Iris pigment epithelial cell (primary cell): Measurements from ENCODE around the gene JAK1.
"Not testable (repeated sequence)": the region's sequence is repeated elsewhere in the genome, so short reads cannot be mapped to it uniquely, and the experiment has no call there.

ENCODE experiments used
- DNase-seq: peaks from one replicate; pipeline ENCODE4 v3.0.0-alpha.2; 2011; ENCODE audit warnings: low read depth

Gene JAK1

DNA sequence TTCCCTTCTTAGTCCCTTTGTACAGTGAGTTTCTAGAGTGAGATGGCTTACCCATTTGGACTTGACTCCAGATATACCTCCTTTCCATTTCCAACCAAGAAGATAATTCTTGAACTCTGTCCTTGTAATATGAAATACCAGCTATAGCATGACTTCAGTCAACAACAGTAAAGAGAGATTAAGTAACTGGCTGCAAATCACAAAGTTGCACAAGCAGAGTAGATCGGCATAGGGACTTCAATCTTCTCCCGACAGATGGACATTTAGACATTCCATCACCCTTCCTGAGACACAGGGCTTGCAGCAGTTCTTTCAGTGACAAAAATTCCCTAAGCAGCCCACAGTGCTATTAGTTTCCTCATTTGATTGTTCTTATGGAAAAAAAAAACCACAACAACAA is 44.6 kb downstream of the JAK1 start:
- peak; percentile 54 for DNase-seq

DNA sequence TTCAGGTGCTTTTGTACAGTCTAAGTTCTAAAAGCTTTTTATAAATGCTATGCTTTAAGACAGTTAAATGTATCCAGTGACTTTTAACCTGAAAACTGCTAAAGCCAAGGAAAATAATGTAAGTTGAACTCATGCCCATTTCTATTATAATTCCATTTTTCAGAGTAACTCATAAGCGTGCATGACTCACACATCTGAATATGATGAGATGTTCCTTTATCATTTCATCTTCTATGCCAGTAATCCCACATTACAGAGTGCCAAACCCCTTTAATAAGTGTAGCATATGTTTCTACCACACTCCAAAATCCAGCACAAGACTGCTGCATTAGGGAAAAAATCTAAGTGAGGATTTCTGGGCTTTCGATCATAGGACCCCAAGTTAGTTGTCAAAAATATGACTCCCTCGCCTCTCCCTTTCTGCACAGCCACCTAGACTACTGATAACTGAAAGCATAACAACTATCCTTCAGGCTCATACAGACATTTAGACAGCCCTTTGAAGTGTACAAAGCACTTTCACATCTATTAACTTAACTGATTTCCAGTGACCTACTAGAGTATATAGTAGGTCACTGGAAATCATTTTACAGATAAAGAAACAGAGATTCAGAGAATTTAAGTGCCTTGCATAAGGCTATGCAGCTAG is 45.3 kb downstream of the JAK1 start:
- peak; percentile 80 for DNase-seq

DNA sequence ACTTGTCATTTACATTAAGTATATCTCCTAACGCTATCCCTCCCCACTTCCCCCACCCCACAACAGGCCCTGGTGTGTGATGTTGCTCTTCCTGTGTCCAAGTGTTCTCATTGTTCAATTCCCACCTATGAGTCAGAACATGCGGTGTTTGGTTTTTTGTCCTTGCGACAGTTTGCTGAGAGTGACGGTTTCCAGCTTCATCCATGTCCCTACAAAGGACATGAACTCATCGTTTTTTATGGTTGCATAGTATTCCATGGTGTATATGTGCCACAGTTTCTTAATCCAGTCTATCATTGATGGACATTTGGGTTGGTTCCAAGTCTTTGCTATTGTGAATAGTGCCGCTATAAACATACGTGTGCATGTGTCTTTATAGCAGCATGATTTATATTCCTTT is 47.2 kb downstream of the JAK1 start:
- DNase-seq, result not testable (repeated sequence)

DNA sequence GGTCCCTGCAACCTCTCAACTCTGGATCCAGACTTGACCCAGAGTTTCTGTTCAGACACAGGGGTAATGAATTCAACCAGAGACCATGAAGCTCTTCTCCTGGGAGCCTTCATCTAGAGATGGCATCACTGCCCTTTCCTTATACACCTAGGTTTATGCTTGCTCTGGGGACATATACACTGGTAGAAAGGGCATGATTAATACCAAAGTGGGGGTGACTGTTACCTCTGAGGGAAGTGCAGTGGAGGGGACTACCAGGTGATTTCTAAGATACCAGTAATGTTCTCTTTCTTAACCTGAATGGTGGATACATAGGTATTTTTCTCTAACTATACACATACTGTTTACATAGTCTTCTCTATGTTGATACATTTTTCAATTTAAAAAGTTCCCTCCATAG is 48.4 kb downstream of the JAK1 start:
- no peak for DNase-seq

DNA sequence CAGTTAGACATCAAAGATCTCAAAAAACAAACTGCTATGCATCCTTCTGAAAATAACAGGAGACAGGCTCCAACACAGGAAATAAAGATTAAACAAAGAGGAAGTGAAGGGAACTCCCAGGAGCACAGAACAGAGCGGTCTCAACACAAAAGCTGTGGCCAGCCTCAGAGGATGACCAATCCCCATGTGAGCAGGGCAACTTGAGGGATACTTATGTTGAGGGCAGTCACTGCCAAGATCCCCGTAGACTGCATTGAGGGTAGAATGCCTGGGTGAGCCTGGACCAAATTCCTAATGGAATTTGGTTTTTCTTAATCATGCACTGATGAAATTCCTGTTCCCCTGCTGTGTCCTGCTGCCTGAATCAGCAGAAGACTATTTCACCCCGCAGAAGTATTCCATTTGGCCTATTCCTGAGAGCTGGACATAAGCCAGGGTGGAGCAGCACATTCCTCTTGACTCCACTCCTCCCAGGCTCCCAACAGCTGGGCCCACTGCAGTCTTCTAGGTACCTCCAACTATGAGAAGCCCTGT is 49.0 kb downstream of the JAK1 start:
- DNase-seq, result peak; percentile 92

DNA sequence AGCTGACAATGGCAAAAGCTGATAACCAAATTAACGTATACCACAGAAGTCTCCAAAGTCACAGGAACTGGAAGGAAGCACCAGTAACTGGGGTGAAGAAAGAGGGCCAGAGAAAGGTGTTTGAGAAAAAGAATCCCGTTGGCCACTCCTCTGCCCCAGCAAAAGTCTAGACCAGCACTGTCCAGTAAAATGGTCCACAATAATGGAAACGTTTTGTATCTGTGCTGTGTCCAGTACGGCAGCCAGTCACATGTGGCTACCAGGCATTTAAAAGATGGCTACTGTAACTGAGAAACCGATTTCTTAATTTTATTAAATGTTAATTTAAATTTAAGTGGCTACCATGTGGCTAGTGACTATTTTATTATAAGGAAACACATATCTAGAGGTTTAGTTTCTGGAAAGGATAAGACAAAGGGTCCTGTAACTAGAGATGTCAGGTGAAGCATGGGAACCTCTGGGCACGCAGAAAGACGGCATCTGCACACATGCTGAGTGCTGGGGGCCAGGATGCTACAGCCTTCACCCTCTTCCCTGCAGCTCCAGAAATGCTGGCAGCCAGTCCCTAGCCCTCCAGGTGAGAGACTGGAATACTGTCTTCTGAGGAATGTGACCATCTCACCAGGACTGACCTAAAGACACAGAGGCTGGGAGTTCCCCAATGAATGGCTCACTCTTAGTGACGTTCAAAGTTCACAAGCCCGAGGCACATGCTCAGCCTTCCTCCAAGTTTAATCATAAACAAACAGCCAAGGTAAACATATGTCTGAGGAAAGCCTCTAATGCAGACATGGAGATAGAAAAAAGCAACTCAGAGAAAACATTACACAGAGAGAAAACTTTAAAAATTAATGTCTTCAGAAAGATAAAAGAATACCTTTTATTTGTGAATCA is 50.7 kb downstream of the JAK1 start:
- DNase-seq, result peak; percentile 95

DNA sequence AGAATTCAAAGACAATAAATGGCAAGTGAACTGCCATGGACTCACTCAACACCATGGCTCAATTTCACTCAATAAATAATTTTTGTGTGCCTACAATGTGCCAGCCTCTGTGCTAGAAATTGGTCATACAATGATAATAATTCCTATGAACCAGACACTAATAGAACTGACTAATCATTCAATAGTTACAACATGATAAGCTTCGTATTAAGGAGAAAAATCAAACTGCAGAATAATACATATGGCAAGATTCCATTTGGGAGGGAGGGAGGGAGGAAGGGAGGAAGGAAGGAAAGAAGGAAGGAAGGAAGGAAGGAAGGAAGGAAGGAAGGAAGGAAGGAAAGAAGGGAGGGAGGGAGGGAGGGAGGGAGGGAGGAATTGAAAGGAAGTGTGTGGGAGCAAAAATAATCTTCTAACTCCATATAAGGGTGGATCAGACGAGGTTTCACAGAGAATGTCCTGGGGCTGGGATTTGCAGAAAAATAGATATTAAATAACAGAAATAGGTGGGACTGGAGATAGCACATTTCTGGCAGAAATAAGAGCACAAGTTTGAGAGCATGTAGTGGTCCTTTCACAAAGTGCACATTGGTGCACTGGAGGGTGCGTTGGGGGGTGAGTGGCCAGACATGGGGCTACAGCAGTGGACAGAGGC is 52.9 kb downstream of the JAK1 start:
- no peak for DNase-seq

DNA sequence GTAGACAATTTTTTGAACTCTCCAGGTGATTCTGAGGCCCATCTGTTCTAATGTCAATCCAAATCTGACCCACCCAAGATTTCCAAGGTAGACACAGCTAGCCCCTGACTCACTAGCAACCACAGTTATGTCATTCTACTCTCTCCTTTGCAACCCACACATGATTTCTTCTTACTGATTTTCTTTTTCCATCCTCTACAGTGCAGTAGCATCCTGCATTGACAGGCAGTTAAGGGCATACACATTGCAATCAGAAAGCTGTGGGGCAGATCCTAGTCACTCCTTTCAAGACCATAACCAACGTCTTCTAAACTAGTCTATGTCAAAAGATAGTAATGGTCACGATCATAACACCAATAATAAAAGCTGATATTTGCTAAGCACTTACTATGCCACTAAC is 54.2 kb downstream of the JAK1 start:
- no peak for DNase-seq

DNA sequence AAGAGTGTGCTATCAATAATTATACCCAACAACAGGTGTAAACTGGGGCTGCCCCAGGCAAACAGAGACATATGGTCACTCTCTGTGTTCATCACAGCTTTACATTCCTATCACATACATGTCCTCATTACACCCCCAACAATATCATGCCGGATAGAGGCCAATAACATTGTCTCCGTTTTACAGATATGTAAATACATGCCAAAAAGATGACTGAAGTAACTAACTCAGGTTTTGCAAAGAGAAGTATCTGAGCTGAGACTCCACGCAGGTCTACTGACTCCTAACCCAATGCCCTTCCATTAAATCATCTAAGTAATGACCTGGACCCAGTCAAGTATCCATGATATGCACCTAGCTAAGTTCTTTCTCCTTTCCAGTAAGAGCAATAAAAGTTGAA is 55.0 kb downstream of the JAK1 start:
- DNase-seq, result no peak

DNA sequence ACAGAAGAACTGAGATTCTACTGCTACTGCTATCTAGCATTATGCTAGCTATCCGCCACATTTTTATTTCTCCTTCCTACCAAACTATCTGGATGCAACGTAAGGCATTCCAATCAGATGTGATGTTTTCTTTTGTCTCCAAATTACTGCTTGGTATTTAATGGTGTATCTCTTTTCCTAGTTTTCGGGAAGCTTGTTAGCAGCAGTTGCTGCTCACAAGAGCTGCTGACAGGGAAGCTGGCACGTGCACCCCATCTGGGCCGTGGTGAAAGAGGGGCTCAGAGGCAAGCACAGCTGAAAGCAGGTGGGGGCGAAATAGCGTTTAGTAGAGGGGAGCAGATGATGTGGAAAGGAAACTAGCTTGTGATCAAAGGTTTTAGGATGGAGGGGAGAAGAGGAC is 57.3 kb downstream of the JAK1 start:
- DNase-seq, result no peak

DNA sequence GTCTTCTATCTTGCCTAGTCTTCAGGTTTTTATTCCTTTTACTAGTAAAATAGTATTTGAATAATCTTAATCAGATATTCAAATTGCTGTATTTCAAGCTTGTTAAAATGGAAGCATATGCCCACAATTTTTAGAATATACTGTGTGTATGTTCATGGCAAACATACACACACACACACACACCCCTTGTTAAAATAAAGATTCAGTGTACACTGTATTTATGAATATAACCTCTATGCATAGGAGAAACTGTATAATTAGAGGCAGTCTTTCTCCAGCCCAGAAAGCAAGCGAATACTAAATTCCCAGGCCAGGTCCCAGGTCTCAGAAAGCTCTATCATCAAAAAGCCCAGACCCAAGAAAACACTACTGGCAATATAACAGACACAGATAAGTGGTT is 57.8 kb downstream of the JAK1 start:
- no peak for DNase-seq

DNA sequence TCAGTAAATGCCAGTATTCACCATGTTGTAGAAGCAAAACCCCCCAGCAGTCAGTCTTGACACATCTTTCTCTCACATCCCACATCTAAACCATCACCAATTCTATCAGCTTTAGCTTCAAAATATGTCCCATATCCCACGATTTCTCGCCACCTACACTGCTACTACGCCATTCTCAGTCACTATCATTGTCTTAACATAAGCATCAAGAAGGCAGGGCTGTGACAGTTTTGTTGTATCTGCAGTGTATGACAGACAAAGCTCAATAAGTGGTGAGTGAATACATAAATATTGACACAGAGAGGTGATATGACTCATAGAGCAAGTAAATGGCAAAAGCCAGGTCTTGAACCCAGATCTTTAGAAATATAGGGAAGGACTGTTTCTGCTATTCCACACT is 59.9 kb downstream of the JAK1 start:
- no peak for DNase-seq

DNA sequence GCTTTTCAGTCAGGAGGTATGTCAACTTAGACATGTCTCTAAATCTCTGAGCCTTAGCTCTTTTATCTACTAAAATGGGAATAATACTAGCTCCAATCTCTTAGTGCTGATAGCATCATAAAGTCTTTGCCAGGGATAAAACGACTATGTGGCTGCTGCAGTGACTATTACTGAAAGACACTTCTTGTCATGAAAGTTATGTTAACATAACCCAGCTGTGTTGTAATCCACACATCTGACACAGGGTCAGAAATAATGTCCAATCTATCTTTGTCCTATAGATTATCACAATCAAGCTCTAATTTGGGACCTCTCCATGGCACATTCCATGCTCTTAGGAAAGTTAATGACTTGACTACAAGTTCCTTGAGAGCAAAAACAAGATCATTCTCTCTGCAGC is 62.8 kb downstream of the JAK1 start:
- DNase-seq, result no peak

DNA sequence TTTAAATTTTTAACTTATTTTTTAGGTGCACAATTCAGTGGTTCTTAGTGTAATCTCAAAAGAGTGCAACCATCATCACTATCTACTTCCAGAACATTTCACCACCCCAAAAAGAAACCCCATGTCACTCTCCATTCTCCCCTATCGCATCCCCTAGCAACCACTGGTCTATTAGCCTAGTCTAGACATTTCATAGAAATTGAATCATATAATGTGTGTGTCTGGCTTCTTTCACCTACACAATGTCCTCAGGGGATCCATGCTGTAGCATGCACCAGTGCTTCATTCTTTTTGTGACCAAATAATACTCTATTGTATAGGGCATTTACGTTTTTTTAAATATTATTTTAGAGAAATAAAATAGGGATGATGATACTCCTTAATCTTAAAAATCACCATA is 64.7 kb downstream of the JAK1 start:
- DNase-seq, result no peak

DNA sequence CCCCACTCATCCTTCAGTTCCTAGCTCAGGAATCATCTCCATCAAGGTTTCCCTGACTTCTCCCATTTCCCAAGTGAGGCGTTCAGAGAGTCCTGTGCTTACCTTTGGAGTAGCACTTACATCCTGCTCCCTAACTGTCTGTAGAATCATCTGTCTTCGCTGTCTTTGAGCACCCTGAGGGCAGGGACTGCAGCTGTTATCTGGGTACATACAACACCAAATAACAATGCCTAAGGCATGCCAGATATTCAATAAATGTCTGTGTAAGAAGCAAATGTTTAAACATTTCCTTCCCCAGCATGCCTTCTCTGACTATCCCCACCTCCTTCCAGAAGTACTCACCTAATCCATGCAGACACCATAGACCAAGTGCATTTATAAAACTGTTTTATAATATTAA is 65.4 kb downstream of the JAK1 start:
- no peak for DNase-seq

DNA sequence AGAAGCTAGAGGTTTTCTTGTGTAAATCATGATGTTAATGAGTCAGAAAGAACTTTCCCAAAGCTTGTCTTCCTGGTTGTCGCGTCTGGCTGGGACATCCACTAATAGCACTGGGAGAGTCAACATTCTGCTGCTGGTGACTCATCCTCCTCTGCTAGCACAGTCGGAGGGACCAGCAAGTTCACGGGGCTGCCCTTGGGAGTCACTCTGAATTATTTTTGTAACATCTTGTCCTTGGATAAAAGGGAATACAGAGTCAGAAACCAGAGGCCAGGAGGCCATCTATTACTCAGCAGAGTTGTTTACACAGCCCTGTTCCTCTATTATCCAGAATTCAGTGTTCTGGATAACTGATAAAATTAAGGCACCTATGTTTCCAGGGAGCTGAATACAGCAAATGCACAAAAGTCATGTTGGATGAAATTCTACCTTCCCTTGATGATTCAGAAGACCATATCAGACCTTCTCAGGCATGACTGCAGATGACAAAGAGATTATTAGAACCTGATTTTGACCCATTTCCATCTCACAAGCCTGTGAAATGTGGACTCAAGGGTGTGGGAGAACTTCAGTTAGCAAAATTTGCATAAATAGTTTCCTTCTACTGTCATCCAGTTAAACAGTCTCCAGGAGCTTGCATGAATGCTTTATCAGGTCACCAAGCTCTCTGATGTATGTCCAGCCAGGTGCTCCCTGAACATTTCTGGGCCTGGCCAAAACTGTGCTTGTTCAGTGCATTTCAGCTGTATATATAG is 68.1 kb downstream of the JAK1 start:
- DNase-seq, result peak; percentile 98

DNA sequence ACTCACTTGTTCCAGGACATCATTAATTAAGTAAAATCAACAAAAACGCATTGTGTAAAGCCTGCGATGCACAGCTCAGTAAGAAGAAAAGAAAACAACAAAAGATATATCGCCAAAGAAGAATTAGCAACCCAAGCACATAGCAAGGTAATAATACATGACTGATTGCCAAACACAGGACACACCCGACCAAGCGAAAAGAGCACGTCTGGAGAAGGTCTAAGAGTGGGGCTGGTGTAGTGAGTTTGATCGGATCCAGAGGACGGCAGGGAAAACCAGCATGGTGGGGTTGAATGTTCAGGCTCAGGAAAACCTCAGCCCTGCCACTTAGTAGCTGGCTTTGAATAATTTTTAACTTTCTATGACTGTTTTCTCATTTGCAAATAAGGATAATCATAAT is 69.8 kb downstream of the JAK1 start:
- no peak for DNase-seq

DNA sequence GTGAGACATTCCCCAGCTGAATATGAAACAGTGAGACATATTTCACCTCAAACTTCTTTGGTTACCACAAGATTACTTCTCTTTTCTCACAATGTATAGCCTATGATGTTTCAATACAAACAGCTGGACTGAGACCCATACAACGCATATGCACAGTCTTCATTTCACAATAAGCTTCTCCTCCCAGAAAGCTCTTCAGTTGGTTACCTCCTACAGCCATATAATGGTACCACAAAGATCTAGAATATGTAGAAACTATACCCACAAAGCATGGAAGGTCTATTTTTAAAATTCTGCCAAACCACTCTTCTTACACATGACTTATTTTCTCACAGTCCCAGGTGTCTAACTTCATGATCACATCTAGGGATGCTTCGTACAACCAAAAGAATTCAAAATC is 70.8 kb downstream of the JAK1 start:
- no peak for DNase-seq

DNA sequence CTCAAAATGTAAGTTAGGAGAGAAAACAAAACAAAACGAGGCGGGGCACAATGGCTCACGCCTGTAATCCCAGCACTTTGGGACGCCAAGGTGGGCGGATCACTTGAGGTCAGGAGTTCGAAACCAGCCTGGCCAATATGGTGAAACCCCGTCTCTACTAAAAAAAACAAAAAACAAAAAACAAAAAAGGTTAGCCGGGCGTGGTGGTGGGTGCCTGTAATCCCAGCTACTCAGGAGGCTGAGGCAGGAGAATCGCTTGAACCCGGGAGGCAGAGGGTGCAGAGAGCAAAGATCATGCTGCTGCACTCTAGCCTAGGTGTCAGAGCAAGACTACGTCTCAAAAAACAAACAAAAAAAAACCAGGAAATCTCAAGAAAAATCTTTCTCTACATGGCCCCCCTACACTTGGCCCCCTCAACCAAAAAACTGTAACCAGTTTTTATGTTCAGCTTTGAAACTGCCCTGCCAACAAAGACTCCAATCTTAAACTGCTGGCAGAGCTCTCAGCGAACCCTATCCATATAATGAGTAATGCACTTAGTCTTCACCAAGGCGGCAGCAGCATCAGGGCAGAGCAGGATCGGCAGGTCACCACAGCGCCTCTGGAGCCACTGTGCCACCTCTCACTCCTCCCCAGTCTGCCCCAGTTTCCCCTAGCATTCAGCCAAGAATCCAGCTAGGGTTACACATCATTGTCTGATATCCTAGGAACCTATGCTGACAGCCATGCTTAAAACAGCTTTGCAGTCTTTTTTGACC is 71.7 kb downstream of the JAK1 start:
- no peak for DNase-seq

DNA sequence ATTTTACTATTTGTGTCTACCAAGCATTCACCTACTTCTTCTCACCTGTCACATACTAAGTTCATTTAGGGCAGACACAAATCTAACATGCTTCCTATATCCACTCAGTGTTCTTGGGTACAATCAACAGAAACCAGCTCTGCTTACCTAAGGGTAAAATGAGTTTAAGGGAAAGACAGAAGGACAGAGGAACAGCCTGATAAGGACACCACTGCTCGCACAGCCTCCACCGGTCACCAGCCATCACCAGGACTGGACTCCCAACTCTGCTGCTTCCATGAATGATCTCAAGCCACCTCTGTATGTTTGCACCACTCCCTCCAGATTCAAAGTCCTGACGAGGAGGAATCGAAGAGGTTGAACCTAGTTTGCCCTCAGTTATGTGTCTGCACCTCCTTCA is 72.4 kb downstream of the JAK1 start:
- DNase-seq, result no peak
